Pulmonary artery endothelial cell (primary cell): ENCODE results near the gene B4GALT1. TPM values are rescaled to one million over a fixed set of nuclear protein-coding genes. Genes with fewer than 3 reads are reported as not detected.
"Not testable (repeated sequence)": the region's sequence is repeated elsewhere in the genome, so short reads cannot be mapped to it uniquely, and the experiment has no call there.

Experiments
- DNase-seq: peaks from one replicate; pipeline ENCODE4 v3.0.0-alpha.2; 2011; ENCODE audit warnings: low read depth, low spot score
- total RNA-seq: library from RNA; depleted of rRNA; stranded (reverse); fragments of >200 nt; gene quantifications from 2 replicates; pipeline ENCODE4 v1.2.3, GENCODE V29; 2014

Gene B4GALT1
- total RNA-seq, 1 donor from 2014 or later, result 19.2 TPM

DNA sequence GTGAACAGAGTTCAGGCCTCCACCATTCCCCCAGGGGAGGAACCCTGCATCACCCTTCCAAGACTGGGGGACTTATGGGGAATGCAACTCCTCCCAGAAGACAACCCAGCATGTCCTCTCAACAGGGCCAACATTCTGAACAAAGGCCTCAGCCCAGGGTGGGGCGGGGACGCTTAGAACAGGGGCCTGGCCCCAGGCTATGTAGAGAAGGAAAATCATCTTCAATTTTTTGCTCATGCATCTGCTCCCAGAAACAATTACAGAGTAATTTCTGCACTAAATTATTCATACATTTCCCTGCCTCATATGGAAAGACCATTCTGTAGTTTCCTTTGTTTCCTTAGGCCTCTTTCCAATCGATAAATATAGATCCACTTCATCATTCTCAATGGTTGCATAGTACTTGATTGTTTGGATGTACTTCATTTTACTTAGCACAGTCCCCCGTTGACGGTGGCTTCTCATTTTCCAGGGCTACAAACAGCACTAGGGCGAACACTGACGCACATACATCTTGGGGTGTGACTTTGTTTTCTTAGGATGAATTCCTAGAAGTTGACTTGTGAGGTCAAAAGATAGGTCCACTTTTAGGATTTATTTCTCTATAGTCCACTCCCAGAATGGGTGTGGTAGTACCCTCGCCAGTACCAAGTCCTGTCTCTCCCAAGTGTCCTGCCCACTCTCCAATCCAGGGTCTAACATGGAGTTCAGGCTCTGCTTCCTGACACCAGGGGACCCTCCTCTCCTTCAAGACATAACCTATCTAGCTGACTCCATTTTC lies 63.4 kb downstream of the B4GALT1 start:
- no peak for DNase-seq

DNA sequence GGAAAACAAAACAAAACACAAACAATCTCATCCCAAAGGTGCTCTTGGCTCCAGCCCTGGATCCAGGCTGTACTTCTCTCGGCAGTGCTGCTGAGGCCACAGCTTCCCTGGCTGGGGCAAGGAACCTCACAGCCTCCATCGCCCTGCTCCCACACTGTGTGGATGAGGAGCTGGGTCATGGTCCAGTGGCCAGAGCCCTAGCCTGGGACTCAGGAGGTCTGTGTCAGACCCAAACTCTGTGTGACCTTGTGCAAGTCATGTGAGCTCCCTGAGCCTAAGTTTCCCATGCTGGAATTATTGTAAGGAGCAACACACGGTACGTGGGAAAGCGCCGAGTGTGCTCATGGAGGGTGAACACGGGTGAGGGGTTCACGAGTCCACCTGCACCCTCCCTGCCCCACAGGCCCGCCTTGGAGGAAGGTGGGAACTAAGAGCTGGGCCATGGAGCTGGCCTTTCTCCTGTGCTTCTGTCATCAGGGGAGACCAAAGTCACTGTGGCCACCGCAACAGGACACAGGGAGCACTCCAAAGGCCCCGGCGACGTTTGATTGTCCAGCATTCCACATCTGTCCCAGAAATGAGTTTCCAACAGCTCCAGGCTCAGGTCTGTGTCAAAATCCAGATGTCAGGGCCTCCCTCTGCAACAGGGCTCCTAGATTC lies 64.5 kb downstream of the B4GALT1 start:
- DNase-seq, result no peak

DNA sequence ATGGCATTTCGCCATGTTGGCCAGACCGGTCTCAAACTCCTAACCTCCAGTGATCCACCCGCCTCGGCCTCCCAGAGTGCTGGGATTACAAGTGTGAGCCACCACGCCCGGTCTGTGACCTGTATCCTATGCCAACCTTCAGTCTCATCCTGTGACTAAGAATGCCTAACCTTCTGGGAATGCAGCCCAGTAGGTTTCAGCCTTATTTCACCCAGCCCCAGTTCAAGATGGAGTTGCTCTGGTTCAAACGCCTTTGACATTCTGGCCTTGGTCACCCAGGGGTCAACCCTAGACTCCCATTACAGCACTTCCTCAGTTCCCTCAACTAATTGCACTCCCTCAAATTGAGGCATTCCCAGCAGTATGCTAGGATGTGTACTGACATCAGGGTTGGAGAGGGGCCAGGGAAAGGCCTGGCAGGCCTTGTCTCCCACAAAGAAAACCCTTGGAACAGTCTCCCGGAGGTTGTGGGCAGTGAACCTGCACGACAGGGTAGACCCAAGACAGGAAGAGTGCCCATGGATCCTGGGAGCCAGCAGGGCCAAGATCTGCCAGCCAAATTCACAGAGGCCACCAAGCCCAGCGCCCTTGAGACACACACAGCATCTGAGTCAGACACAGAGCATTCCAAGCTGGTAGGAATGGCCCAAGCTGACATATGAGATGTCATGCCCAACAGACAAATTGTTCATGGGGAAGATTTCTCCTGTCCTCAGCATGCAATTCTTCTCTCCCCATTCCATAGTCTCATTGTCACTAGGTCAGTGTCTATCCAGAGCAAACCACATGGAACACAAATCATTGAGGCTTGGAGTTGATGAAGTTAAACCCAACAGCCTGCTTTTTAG lies 65.8 kb downstream of the B4GALT1 start:
- DNase-seq, result no peak

DNA sequence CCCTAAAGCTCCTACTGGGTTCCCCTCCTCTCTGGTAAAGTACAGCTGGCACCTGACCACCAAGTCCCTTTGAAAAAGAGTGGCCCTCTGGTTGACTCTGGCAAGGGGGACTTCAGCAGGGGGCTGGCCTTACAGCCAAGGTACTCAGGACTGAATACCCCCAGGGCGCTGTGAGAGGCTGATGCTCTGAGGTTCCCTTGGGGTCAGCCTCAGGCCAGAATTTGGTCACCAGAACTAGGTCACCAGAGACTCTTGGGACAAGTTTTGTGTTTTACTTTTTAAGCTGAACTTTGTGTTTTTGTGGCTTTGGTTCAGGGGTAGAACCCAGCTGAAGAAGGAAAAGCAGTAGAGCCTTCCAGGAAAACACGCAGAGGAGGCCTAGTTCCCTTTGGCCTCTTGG lies 67.4 kb downstream of the B4GALT1 start:
- DNase-seq, result no peak

DNA sequence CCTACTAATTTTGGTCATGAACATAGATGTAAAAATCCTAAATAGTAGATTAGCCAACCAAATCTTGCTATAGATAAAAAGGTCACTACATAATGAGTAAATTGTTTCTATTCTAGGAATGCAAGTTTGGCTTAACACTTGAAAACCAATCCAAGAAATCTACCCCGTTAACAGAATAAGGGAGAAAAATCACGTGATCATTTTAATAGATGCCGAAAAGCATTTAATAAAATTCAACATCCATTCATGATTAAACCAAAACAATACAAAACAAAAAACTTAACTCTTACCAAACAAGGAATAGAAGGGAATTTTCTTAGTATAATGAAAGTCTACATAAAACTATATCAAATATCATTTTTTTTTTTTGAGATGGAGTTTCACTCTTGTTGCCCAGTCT lies 69.9 kb downstream of the B4GALT1 start:
- no peak for DNase-seq

DNA sequence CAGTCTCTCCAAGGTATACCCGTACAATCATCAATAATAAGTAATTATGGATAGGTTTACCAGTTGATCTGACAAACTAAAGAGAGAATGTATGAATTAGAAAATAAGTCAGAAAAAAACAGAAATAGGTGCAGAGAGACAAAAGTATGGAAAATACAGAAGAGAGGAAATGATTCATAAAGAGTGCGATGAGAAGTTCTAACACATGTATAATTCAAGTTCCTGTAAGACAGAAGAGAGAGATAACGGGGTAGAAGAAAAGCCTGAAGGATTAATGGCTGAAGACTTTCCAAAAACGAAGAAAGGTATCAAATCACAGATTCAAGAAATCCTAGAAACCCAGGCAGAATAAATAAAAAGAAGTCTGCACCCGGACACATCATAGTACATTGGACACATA lies 74.5 kb downstream of the B4GALT1 start:
- no peak for DNase-seq

DNA sequence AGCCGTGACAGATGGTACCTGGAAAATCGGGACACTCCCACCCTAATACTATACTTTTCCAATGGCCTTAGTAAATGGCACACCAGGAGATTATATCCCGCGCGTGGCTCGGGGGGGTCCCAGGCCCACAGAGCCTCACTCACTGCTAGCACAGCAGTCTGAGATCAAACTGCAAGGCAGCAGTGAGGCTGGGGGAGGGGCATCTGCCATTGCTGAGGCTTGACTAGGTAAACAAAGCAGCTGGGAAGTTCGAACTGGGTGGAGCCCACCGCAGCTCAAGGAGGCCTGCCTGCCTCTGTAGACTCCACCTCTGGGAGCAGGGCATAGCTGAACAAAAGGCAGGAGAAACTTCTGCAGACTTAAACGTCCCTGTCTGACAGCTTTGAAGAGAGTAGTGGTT lies 81.5 kb downstream of the B4GALT1 start:
- DNase-seq, result not testable (repeated sequence)

DNA sequence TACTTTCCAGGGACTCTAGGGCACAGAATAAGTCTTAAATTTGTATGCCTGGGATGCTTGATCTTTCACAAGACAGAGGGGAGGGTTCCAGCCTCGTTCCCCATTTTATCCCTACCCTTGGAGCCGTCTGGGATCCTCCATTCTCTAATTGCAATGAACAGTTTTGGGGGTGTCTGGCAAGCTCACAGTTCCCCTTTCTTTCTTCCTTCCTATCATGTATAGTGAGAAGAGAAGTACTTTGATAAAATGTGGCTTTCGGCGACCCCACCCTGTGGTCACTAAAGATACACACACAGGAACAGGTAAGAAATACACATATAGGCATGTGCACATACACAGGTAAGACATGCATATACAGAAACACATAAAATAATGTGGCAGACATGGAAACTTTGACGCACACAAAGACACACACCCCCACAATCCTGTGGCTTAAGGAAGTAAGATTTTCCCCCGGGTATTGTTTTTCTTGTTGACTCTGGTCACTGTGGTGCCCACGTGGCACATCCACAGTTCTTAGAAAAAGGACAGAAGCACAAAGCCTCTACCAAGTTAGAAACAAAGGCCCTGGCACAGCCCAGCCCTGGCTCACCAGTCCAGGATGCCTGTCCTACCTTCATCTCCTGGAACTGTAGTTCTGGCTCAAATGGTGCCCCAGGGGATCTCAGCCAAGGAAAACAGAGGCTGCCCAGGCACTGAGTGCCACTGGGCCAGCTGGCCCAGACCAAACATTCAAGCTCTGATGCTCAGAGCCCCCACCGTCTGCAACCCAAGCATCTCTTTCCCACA lies 84.4 kb downstream of the B4GALT1 start:
- DNase-seq, result peak; percentile 64

DNA sequence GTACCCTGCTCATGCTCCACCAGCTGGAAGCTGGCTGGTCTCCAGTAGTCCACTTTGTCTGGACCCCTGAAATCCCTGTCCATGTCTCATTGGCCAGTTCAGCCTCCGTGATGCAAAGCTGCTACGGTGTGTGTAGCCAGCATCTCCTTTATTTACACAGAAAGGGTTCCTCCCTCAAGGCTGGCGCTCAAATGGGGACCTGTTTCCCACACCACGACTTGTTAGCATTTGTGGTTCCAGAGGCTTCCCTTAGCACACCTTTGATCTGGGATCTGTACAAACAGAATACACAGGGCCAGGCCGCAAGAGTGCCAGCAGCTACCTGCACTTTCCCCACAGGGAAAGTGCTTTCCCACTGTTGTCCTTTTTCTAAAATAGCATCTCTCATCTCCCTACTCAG lies 85.0 kb downstream of the B4GALT1 start:
- no peak for DNase-seq

DNA sequence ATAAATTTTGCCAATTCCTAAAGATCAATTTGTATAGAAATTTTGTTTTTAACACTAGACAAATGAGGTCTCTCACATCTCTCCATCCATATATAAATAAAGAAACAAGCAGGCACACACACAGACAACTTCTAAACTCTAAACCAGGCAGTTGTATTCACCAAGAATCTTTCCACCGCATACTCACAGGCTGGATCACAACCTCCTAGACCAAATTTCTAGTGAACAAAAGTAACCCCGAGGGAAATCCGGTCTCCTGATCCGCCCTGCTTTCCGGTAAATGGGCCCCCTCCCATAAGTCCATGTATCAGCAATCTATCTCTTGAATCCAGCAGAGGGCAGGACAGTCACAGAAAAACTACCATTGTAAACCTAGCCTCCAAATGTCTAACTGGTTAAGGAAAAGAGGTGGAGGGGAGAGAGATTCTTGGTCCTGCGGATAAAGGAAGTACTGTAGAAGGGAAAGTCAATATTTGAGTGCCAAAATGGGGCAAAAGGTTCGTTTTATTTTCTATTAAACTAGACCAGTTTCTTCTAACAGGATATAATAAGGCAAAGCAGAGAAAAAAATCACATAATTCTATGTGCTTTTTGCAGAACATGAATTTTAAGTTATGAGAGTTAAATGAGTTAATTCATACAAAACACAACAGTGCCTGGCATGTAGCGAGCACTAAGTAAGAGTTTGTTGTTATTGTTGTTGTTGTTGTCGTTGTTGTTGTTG lies 85.8 kb downstream of the B4GALT1 start:
- DNase-seq, result peak; percentile 78

DNA sequence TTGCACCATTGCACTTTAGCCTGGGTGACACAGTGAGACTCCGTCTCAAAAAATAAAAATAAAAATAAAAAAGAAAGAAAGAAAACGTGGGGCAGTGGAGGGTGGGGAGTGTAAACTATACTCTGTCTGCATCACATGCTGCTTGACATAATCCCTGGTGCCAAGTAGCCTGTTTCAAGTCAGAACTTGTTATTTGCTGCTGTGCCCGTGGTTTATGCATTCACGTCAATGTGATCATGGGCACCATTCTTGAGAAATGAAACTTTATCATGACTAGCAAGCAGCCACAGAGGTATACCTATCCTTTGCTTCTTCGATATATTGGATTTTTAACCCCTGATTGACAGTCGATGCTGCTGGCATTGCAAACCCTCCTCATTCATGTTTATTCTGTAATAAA lies 86.6 kb downstream of the B4GALT1 start:
- no peak for DNase-seq

DNA sequence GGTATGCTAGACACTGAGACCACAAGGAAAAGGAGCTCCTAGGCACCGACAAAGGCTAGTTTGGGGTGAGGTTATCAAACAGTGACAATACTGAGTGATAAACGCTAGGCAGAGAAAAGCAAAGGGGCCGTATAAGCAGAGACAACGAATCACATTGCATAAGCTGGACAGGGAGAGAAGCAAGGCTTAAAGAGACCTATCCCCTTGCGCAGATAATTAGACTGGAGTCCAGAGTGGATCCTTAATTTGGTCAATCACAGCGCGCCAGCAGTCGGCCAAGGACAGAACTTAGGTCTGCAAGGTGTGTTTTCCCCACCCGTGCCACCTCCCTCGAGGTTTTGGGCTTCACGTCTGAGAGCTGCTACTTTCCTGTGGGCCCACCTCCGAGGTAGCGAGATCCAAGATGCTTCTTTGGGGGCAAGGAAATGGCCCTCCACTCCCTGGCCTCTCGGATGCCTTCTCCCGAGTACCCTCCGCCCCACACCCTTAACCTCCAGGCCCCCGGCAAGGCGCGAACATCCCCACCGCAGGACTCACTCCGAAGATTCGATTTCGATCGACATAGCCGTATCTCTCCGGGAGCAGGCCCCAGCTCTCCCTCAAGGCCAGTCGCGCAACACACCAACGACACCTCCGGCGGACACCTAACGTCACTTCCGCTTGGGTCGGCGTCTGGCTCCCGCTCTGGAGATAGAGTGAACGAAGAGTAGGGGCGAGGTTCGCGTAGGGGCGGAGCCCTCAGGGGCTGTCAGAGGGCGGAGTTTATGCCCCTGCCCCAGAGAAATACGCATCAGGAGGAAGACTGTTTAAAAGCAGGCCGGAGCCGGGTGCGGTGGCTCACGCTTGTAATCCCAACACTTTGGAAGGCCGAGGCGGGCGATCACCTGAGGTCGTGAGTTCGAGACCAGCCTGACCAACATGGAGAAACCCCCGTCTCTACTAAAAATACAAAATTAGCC lies 90.8 kb downstream of the B4GALT1 start, which contains the start of gene SMU1:
SMU1 (minus strand) TSS at position 629 of the 959 bp plus-strand sequence; CDS start at position 563, 66 bp downstream.
- peak; percentile 88 for DNase-seq

DNA sequence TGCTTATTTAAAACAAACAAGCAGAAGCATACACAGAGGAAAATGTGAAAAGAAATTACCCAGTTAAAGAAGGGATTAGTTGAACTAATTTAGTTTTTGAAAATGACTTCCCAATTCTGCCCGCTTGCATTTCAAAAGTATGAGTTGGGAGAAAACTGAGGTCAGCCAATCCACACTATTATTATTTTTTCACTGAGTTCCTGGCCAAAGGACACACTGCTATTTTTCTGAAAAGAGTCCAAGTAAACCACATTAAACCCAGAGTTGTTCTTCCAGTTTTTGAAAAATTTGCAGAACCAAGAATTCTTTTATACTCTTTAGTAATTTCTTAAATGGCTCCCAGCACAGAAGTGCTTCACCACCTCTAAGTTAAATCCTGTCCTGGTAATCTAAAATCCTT lies 98.1 kb downstream of the B4GALT1 start:
- no peak for DNase-seq

DNA sequence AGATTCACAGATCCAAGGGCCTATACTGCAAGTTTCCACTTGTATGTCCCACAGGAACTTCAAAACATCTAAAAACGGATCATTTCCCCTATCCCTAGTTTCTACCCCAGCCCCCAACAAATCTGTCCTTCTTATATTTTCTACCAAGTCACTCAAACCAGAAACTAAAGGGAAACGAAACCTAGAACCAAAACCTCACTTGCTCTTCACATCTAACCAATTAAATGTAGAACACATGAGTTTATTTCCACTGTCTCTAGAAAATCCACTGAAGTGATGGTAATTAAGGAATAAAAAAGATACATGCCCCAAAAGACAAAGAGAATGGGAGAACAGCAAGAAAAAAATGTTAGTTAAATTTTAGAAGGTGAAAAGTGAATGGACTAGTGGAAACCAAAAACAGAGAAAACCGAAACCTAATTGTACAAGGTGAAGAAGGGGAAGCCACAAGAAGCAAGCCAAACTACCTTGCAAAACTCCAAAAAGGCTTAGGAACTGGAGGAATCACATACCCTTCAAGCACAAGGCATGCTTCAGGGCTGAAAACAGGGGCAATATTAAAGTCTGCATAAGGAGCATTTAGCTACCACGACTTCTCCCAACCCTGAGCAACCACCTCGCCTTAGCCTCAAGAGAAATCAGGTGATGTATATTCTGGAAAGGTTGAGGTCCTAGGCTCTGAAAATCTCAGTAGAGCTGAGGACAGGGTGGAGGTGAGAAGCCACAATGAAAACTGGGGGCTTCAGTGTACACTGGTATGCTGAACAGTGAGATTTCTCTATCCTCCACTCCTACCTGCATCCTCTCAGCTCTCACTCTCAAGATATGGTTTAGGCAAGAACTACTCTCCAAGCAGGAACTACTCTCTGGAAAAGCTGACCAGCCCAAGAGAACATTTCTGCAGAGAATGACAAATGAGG lies 101.7 kb downstream of the B4GALT1 start:
- no peak for DNase-seq
